B cell (primary cell): ENCODE measurements around the gene DOK7. TPM values are rescaled to one million over a fixed set of nuclear protein-coding genes. Genes with fewer than 3 reads are reported as not detected.

ENCODE experiments used
- ATAC-seq: fragments of 200-7000 bp; cut with Tn5 transposase; one replicate; pipeline ENCODE4 v1.10.0; 2021; ENCODE audit warnings: low read depth, mild to moderate bottlenecking, moderate number of reproducible peaks, moderate library complexity
- CTCF ChIA-PET: fragments of 350-600 bp; sonication (Branson Sonifier 250); formaldehyde crosslinking; loops from one replicate; lab custom pipeline; 2021; ENCODE audit warnings: antibody characterized with exemption, inconsistent platforms; lab: Charles Lee
- POLR2A ChIA-PET: fragments of 350-600 bp; sonication (Branson Sonifier 250); formaldehyde crosslinking; loops from one replicate; lab custom pipeline; 2021; ENCODE audit warnings: antibody characterized with exemption; lab: Charles Lee
- DNase-seq: peaks from one replicate; pipeline ENCODE4 v3.0.0; 2013
- H2AFZ ChIP-seq: 2 replicates; pipeline ENCODE4 v1.6.1; 2012; ENCODE audit warnings: mild to moderate bottlenecking, low read depth, low read length; ENCODE audit not compliant: insufficient read depth, poor library complexity, severe bottlenecking
- H3K27ac ChIP-seq, 2 donors: 1 replicate in 1 of 2; 2 replicates in 1 of 2; pipeline ENCODE4 v1.5.1; 2012 to 2013; ENCODE audit warnings: low read length in 2 of 2, mild to moderate bottlenecking in 2 of 2, moderate library complexity in 1 of 2
- H3K27me3 ChIP-seq, 4 experiments: fragments of 200-600 bp in 1 of 4; sonication (generic) in 1 of 4; replicated peaks in 1 of 4; 1 replicate in 2 of 4; 2 replicates in 2 of 4; pipeline versions ENCODE4 v1.6.1 to v1.7.0; 2013 to 2016; ENCODE audit warnings: low read length in 3 of 4, mild to moderate bottlenecking in 2 of 4, mixed read lengths in 1 of 4, moderate library complexity in 1 of 4; ENCODE audit not compliant: insufficient read depth in 4 of 4, control insufficient read depth in 3 of 4; ENCODE audit errors: control extremely low read depth in 1 of 4
- H3K36me3 ChIP-seq, 2 experiments: replicated peaks in 1 of 2; 1 replicate in 1 of 2; 2 replicates in 1 of 2; pipeline versions ENCODE4 v1.6.1 to v1.7.1; 2013; ENCODE audit warnings: low read length in 1 of 2; ENCODE audit not compliant: insufficient read depth in 2 of 2, control insufficient read depth in 1 of 2; ENCODE audit errors: control extremely low read depth in 1 of 2, extremely low read depth in 1 of 2
- H3K4me1 ChIP-seq, 2 donors: fragments of 200-600 bp in 1 of 2; sonication (generic) in 1 of 2; 1 replicate in 1 of 2; 2 replicates in 1 of 2; pipeline versions ENCODE4 v1.5.1 to v1.6.1; 2013 to 2017; ENCODE audit warnings: low read length in 2 of 2; ENCODE audit not compliant: control insufficient read depth in 2 of 2, insufficient read depth in 2 of 2
- H3K4me2 ChIP-seq: replicated peaks from 2 replicates; pipeline ENCODE3; 2012; ENCODE audit warnings: mild to moderate bottlenecking, low read depth, low read length; ENCODE audit not compliant: poor library complexity, severe bottlenecking
- H3K4me3 ChIP-seq, 5 experiments: fragments of 200-600 bp in 1 of 5; sonication (generic) in 1 of 5; 1 replicate in 3 of 5; 2 replicates in 2 of 5; pipeline versions ENCODE4 v1.5.1 to v1.7.0; 2011 to 2016; ENCODE audit warnings: low read length in 4 of 5, mild to moderate bottlenecking in 4 of 5, low read depth in 2 of 5, control low read depth in 1 of 5, moderate library complexity in 1 of 5; ENCODE audit not compliant: insufficient read depth in 1 of 5; ENCODE audit errors: control extremely low read depth in 1 of 5, extremely low read depth in 1 of 5
- H3K79me2 ChIP-seq: fragments of 200-600 bp; sonication (generic); one replicate; pipeline ENCODE4 v1.6.0; 2016; ENCODE audit warnings: low read length; ENCODE audit not compliant: control insufficient read depth, insufficient read depth
- H3K9ac ChIP-seq: fragments of 200-600 bp; sonication (generic); 2 replicates; pipeline ENCODE4 v1.6.1; 2017; ENCODE audit warnings: mild to moderate bottlenecking, low read length, moderate library complexity
- H3K9me3 ChIP-seq, 3 donors: one replicate each; pipeline versions ENCODE4 v1.6.1 to v1.7.1; 2013; ENCODE audit warnings: low read length in 2 of 3; ENCODE audit not compliant: control insufficient read depth in 2 of 3, insufficient read depth in 1 of 3; ENCODE audit errors: control extremely low read depth in 1 of 3
- H4K20me1 ChIP-seq: 2 replicates; pipeline ENCODE4 v1.6.0; 2012; ENCODE audit warnings: mild to moderate bottlenecking, low read length; ENCODE audit not compliant: insufficient read depth, control insufficient read depth, poor library complexity, severe bottlenecking
- H3K27ac Mint-ChIP-seq: one replicate; pipeline ENCODE4 v1.8.0; 2021; ENCODE audit warnings: mixed read lengths
- H3K27me3 Mint-ChIP-seq: one replicate; pipeline ENCODE4 v1.8.0; 2021; ENCODE audit warnings: mixed read lengths
- H3K4me1 Mint-ChIP-seq: one replicate; pipeline ENCODE4 v1.8.0; 2021; ENCODE audit warnings: mixed read lengths
- H3K4me3 Mint-ChIP-seq: one replicate; pipeline ENCODE4 v1.8.0; 2021; ENCODE audit warnings: mixed read lengths
- H3K9me3 Mint-ChIP-seq: one replicate; pipeline ENCODE4 v1.8.0; 2022; ENCODE audit warnings: mixed read lengths; ENCODE audit not compliant: insufficient read depth
- CTCF ChIP-seq: fragments of 200-600 bp; IDR thresholded peaks from one replicate; pipeline ENCODE4 v1.8.0; 2022; ENCODE audit warnings: antibody characterized with exemption, mild to moderate bottlenecking
- EZH2 ChIP-seq: IDR thresholded peaks from 2 replicates; pipeline ENCODE4 v1.6.1; 2012; ENCODE audit warnings: borderline replicate concordance, low read depth, mild to moderate bottlenecking, moderate library complexity, low read length; ENCODE audit not compliant: insufficient read depth, poor library complexity, severe bottlenecking
- WGBS: methylation state at CpG from one replicate; pipeline ENCODE4 v1.1.5; 2013; ENCODE audit warnings: missing lambda C conversion rate; ENCODE audit not compliant: insufficient coverage; 5-methylcytosine and 5-hydroxymethylcytosine counted together
- intact Hi-C: fragments of 100-400 bp; cut with micrococcal nuclease; formaldehyde crosslinking; loops from one replicate; pipeline ENCODE4 v1.10.0; 2022
- polyA plus RNA-seq: library from polyadenylated mRNA; depleted of rRNA; stranded (reverse); fragments of >200 nt; gene quantifications from 2 replicates; pipeline ENCODE4 v1.2.3, GENCODE V29; 2012
- total RNA-seq, 2 donors: library from RNA; stranded (reverse); fragments of 120-200 nt in 1 of 2; gene quantifications; 1 replicate in 1 of 2; 2 replicates in 1 of 2; pipeline versions ENCODE4 v1.2.3 to v1.2.4, GENCODE V29; 2013 to 2022

The DOK7 gene
- total and polyA plus RNA-seq, 2 donors (not counting 1 experiment from before 2014, with no cell fraction given), result 24.1 to 24.8 TPM

DNA sequence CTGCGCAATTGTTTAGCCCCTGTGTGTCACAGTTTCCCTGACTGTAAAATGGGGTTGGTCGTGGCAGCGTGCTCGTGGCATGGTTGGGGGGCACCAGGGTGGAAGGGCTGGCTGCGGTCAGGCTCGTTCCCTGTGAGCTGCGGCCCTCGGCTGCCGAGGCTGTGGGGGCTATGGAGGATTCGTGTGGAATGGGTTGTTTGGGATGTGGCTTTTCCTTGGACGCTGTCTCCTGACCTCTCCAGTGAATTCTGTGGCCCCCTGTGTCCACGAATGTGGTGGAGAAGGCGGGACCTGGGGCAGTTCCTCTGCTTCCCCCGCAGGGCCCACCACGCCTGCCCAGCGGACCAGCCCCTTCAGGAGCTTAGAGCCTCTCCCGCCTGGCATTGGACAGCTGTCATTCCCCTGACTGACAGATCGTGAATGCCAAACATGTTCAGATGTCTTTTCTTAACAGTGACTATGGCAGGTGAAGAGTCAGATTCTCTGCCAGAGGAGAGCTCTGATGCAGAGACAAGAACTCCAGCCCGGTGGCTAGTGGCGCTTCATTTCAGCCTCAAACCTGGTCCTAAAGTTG, 38.5 kb upstream of the DOK7 start:
- no peak overlapping the region for H3K27ac ChIP-seq
- H4K20me1 ChIP-seq, result no peaks in the 10 kb centered on the region
- DNase-seq (no peak), ATAC-seq (no peak)
- WGBS, result 96% methylated on average over 19 of the region's 20 CpGs
- TF ChIP-seq EZH2 (no peak), CTCF (no peak)
- H3K4me1 ChIP-seq, result peaks cover 0 to 5% of the 10 kb centered on the region in 2 donors
- H3K9me3 Mint-ChIP-seq, result no peaks in the 10 kb centered on the region
- CTCF ChIA-PET, result no interaction called here
- H3K27me3 ChIP-seq, result no peaks in the 10 kb centered on the region
- no peaks in the 10 kb centered on the region for H3K79me2 ChIP-seq
- H3K4me2 ChIP-seq, result no peak overlapping the region
- H2AFZ ChIP-seq, result no peak overlapping the region
- H3K9me3 ChIP-seq, result no peaks in the 10 kb centered on the region
- H3K4me3 Mint-ChIP-seq, result no peak overlapping the region
- no peak overlapping the region for H3K9ac ChIP-seq
- H3K4me1 Mint-ChIP-seq, result peaks cover 3% of the 10 kb centered on the region
- no peaks in the 10 kb centered on the region for H3K27me3 Mint-ChIP-seq
- POLR2A ChIA-PET, result no interaction called here
- no peak overlapping the region for H3K4me3 ChIP-seq
- no peaks in the 10 kb centered on the region for H3K36me3 ChIP-seq
- no peak overlapping the region for H3K27ac Mint-ChIP-seq
- intact Hi-C loops, result no loop called here

DNA sequence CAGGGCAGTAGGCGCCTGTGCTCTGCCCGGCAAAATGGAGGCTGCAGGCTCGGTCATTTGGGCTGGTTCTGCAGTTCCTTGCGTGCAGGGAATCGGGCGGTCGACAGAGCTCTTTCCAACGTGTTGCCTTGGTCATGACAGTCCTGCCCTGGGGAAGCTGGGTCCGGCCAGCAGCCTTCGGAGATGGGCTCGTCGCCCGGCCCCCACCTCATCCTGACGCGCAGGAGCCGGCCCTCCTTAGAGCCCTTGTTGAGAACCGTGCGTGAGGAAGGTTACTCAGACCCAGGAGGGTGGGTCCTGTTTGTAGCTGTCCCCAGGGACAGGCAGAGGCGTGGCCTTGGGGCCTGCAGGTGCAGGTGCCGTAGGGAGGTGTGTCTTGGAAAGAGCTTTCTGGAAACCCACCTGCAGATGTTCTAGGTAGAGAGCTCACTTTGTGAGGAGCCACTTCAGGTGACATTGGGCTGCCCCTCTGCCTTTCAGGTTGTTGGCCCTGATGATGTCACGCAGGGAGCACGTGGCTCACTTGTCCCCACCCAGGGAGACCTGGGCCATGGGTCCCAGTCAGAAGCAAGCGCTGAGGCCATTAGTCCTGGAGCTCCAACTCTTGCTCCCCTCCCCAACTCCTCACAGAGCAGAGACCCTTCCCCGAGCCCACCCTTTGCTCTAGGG, 36.5 kb upstream of the DOK7 start:
- no peak overlapping the region for H3K27ac ChIP-seq
- H3K4me3 ChIP-seq, result no peak overlapping the region
- H3K4me2 ChIP-seq, result no peak overlapping the region
- peak; percentile 24 for ATAC-seq
- no peak overlapping the region for H3K9ac ChIP-seq
- Mint-ChIP-seq H3K27ac (no peak overlapping the region), H3K4me1 (peaks cover 3% of the 10 kb centered on the region), H3K4me3 (no peak overlapping the region), H3K9me3 (no peaks in the 10 kb centered on the region), H3K27me3 (no peaks in the 10 kb centered on the region)
- H3K36me3 ChIP-seq, result no peaks in the 10 kb centered on the region
- WGBS, result 83% methylated on average over 24 of the region's 24 CpGs
- intact Hi-C loops, result no loop called here
- ChIA-PET CTCF (no interaction called here), POLR2A (no interaction called here)
- no peaks in the 10 kb centered on the region for H3K9me3 ChIP-seq
- H2AFZ ChIP-seq, result no peak overlapping the region
- H4K20me1 ChIP-seq, result no peaks in the 10 kb centered on the region
- no peak for DNase-seq
- H3K27me3 ChIP-seq, result no peaks in the 10 kb centered on the region
- peaks cover 0 to 5% of the 10 kb centered on the region in 2 donors for H3K4me1 ChIP-seq
- H3K79me2 ChIP-seq, result no peaks in the 10 kb centered on the region
- TF ChIP-seq EZH2 (no peak), CTCF (no peak)
